ENCODE results near the gene STRIT1. TPM values are rescaled to one million over a fixed set of nuclear protein-coding genes. Genes with fewer than 3 reads are reported as not detected.

STRIT1 gene
- total RNA-seq, 1 experiment from 2014 or later: not detected

Other genes starting within 250 kb of the STRIT1 start
- 8.9 and 19.1 TPM in 2 replicates for gene MME, start 213.4 kb downstream of the STRIT1 start, total RNA-seq (2014; rRNA removed; shearing (Covaris generic))